Neural cell (in vitro differentiated cells): Measurements from ENCODE around the gene GPR17.

Experiments
- EP300 ChIP-seq: fragments of 450-650 bp; conservative IDR thresholded peaks from 2 replicates; pipeline ENCODE4 v1.6.1; 2014; ENCODE audit warnings: antibody characterized with exemption, mild to moderate bottlenecking, moderate library complexity; ENCODE audit not compliant: poor library complexity, severe bottlenecking
- EZH2 ChIP-seq: fragments of 200-600, 300-800 bp; shearing (Covaris generic), sonication (generic); IDR thresholded peaks from 2 replicates; pipeline ENCODE4 v1.6.1; 2014; ENCODE audit warnings: antibody characterized with exemption, low read length, borderline replicate concordance, mild to moderate bottlenecking; ENCODE audit not compliant: insufficient read depth, poor library complexity, severe bottlenecking
- MXI1 ChIP-seq: fragments of 450-650 bp; conservative IDR thresholded peaks from 2 replicates; pipeline ENCODE4 v1.6.1; 2014; ENCODE audit warnings: antibody characterized with exemption, mild to moderate bottlenecking; ENCODE audit not compliant: poor library complexity, severe bottlenecking
- POLR2AphosphoS5 ChIP-seq: IDR thresholded peaks from 2 replicates; pipeline ENCODE4 v1.6.1; 2012
- RAD21 ChIP-seq: fragments of 450-650 bp; conservative IDR thresholded peaks from 2 replicates; pipeline ENCODE4 v1.6.1; 2014; ENCODE audit warnings: antibody characterized with exemption, mild to moderate bottlenecking, moderate library complexity
- TAF1 ChIP-seq: IDR thresholded peaks from 2 replicates; pipeline ENCODE4 v1.6.1; 2012; ENCODE audit warnings: low read depth
- TF ChIP-seq, protein P1 (sequence below): fragments of 450-650 bp; IDR thresholded peaks from 2 replicates; pipeline ENCODE4 v1.5.1; 2014; ENCODE audit warnings: antibody characterized with exemption, mild to moderate bottlenecking, moderate library complexity; ENCODE audit not compliant: poor library complexity, severe bottlenecking

DNA sequence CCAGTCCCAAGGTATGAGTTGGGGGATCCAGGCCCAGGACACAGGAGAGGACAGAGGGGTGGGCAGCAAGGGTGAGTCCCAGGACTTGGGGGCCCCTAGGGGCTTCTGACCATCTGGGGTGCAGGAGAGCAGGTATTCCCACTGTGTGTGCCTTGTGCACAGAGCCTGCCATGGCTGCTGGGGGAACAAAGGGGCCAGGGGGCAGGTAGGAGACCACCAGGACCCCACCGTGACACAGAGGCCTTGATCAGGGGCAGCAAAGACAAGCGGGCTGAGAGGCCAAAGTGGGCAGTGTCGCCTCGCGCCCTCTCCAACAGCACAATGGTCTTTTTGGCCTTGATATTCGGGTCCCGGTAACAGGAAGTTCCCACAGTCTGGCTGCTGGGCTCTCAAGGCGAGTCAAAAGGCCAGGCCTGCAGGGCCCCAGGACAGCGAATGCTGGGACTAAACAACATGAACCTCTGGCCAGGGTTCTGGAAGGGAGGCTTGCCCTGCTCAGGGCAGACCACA lies 12.3 kb upstream of the GPR17 start:
- TF ChIP-seq RAD21, result no peak
- TF ChIP-seq EZH2, result no peak
- TF ChIP-seq, protein P1, sequence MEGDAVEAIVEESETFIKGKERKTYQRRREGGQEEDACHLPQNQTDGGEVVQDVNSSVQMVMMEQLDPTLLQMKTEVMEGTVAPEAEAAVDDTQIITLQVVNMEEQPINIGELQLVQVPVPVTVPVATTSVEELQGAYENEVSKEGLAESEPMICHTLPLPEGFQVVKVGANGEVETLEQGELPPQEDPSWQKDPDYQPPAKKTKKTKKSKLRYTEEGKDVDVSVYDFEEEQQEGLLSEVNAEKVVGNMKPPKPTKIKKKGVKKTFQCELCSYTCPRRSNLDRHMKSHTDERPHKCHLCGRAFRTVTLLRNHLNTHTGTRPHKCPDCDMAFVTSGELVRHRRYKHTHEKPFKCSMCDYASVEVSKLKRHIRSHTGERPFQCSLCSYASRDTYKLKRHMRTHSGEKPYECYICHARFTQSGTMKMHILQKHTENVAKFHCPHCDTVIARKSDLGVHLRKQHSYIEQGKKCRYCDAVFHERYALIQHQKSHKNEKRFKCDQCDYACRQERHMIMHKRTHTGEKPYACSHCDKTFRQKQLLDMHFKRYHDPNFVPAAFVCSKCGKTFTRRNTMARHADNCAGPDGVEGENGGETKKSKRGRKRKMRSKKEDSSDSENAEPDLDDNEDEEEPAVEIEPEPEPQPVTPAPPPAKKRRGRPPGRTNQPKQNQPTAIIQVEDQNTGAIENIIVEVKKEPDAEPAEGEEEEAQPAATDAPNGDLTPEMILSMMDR, result no peak
- no peak for TF ChIP-seq EP300
- TF ChIP-seq POLR2AphosphoS5, result no peak
- no peak for TF ChIP-seq TAF1
- no peak for TF ChIP-seq MXI1
